Measurements from ENCODE around the gene TNS1.

TNS1 gene

DNA sequence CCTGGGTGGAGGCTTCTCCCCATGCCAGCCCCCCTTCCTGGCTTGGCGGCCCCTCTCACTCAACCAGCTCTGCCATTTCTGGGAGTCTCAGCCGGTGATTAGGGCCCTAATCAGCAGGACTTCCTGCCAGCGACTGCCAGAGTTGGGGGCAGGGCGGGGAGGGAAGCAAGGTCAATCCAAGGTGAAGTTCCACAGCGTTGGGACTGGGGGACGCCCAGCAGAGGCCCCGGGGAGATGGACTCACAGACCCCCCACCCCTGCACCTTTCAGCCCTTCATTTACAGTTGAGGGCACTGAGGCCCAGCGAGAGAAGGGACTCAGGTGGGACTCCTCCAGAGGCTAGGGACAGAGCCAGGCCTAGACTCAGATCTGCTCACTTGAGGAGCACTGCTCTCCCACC is 65.3 kb downstream of the TNS1 start:
- H3K9me3 ChIP-seq (ENCODE audit: control insufficient read depth, low read length), result no peaks in the 10 kb centered on the region
- no peak overlapping the region for H3K4me3 ChIP-seq (ENCODE audit: insufficient read depth, low read depth, low read length, poor library complexity, severe bottlenecking)
- H3K4me1 ChIP-seq (ENCODE audit: control insufficient read depth, insufficient read depth, low read length, poor library complexity, severe bottlenecking), result no peaks in the 10 kb centered on the region
- DNase-seq, result no peak
- H3K27ac ChIP-seq (ENCODE audit: insufficient read depth, low read length, poor library complexity, severe bottlenecking), result no peak overlapping the region
- no peaks in the 10 kb centered on the region for H3K36me3 ChIP-seq (ENCODE audit: control insufficient read depth, insufficient read depth, low read length)
- peaks cover 7% of the 10 kb centered on the region for H3K27me3 ChIP-seq (replicated peaks; ENCODE audit: control insufficient read depth, insufficient read depth, low read length, poor library complexity, severe bottlenecking)

- no peaks in the 10 kb centered on the region for H3K4me1 ChIP-seq (ENCODE audit: control insufficient read depth, insufficient read depth, low read length, poor library complexity, severe bottlenecking)
- no peaks in the 10 kb centered on the region for H3K36me3 ChIP-seq (ENCODE audit: control insufficient read depth, insufficient read depth, low read length)
- H3K27me3 ChIP-seq (replicated peaks; ENCODE audit: control insufficient read depth, insufficient read depth, low read length, poor library complexity, severe bottlenecking), result peaks cover 5% of the 10 kb centered on the region
- H3K4me3 ChIP-seq (ENCODE audit: insufficient read depth, low read depth, low read length, poor library complexity, severe bottlenecking), result no peak overlapping the region
- H3K9me3 ChIP-seq (ENCODE audit: control insufficient read depth, low read length), result no peaks in the 10 kb centered on the region
- H3K27ac ChIP-seq (ENCODE audit: insufficient read depth, low read length, poor library complexity, severe bottlenecking), result no peak overlapping the region
- no peak for DNase-seq
Observed at GRCh38 chr2:217936952-217937351, 65.8 kb downstream of the TNS1 start.

GRCh38 chr2:217935901-217936684 is 66.7 kb downstream of the TNS1 start:
- H3K36me3 ChIP-seq (ENCODE audit: control insufficient read depth, insufficient read depth, low read length), result no peaks in the 10 kb centered on the region
- no peak for DNase-seq
- no peaks in the 10 kb centered on the region for H3K4me1 ChIP-seq (ENCODE audit: control insufficient read depth, insufficient read depth, low read length, poor library complexity, severe bottlenecking)
- no peaks in the 10 kb centered on the region for H3K9me3 ChIP-seq (ENCODE audit: control insufficient read depth, low read length)
- H3K27ac ChIP-seq (ENCODE audit: insufficient read depth, low read length, poor library complexity, severe bottlenecking), result no peak overlapping the region
- no peak overlapping the region for H3K4me3 ChIP-seq (ENCODE audit: insufficient read depth, low read depth, low read length, poor library complexity, severe bottlenecking)
- peaks cover 3% of the 10 kb centered on the region for H3K27me3 ChIP-seq (replicated peaks; ENCODE audit: control insufficient read depth, insufficient read depth, low read length, poor library complexity, severe bottlenecking)

- Histone ChIP-seq H3K4me3 (ENCODE audit: insufficient read depth, low read depth, low read length, poor library complexity, severe bottlenecking) (no peak overlapping the region), H3K4me1 (ENCODE audit: control insufficient read depth, insufficient read depth, low read length, poor library complexity, severe bottlenecking) (no peaks in the 10 kb centered on the region), H3K9me3 (ENCODE audit: control insufficient read depth, low read length) (no peaks in the 10 kb centered on the region), H3K27ac (ENCODE audit: insufficient read depth, low read length, poor library complexity, severe bottlenecking) (no peak overlapping the region), H3K36me3 (ENCODE audit: control insufficient read depth, insufficient read depth, low read length) (no peaks in the 10 kb centered on the region), H3K27me3 (replicated peaks; ENCODE audit: control insufficient read depth, insufficient read depth, low read length, poor library complexity, severe bottlenecking) (peaks cover 3% of the 10 kb centered on the region)
- no peak for DNase-seq
Observed at GRCh38 chr2:217935235-217935879, 67.4 kb downstream of the TNS1 start.

DNA sequence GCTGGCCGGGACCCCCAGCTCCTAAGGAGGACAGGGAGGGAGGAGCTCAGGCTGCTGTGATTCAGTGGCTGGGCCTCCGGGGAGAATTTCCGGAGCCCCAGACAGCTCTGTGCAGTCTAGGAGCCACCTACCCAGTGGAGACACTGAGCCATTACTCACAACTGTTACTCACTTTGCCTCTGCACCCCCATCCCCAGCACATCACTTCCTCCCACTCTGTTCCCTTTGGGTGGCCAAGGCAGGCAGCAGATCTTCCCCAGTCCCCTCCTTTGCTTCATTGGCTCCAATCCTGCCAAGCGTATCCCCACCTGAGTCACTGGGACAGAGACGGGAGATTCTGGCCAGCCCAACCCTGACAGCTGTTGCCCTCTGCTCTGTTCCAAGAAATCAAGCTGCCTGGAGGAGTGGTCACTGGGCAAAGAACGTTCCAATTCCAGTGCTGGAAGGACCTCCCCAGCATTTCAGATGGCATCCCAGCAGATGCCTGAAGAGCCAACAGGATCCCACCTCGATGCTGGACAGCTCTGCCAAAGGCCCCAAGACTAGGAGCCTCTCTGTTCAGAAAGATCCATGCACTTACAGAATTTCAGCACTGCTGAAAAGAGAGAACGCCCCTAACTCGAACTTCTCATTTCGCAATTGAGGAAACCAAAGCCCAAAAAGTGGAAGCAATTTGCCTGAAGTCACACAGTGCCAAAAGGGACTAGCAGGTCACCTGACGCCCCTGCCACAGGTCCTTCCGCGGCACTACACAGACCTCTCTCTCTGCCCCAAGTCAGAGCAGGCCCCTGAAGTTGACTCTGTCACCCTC is 68.3 kb downstream of the TNS1 start:
- H3K4me1 ChIP-seq (ENCODE audit: control insufficient read depth, insufficient read depth, low read length, poor library complexity, severe bottlenecking), result no peaks in the 10 kb centered on the region
- H3K27ac ChIP-seq (ENCODE audit: insufficient read depth, low read length, poor library complexity, severe bottlenecking), result no peak overlapping the region
- H3K36me3 ChIP-seq (ENCODE audit: control insufficient read depth, insufficient read depth, low read length), result no peaks in the 10 kb centered on the region
- no peak for DNase-seq
- no peaks in the 10 kb centered on the region for H3K9me3 ChIP-seq (ENCODE audit: control insufficient read depth, low read length)
- peaks cover 3% of the 10 kb centered on the region for H3K27me3 ChIP-seq (replicated peaks; ENCODE audit: control insufficient read depth, insufficient read depth, low read length, poor library complexity, severe bottlenecking)
- no peak overlapping the region for H3K4me3 ChIP-seq (ENCODE audit: insufficient read depth, low read depth, low read length, poor library complexity, severe bottlenecking)

DNA sequence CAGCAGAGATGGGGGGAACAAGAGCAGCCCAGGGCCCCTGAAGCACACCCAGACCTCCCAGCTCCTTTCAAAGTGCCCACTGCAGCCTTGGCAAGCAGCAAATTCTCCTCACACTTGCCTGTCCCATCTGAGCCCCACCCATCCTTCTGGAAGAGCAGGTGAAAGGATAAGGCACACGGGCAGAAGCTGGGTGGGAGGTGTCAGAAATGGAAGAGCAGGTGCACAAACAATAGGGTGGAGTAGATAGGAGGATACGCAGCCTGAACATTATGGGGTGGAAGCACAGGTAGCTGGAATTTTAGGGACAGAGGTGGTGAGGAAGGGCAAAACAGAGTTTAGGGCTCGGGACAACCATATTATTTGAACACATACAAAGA is 69.2 kb downstream of the TNS1 start:
- no peak for DNase-seq
- no peak overlapping the region for H3K27ac ChIP-seq (ENCODE audit: insufficient read depth, low read length, poor library complexity, severe bottlenecking)
- H3K36me3 ChIP-seq (ENCODE audit: control insufficient read depth, insufficient read depth, low read length), result no peaks in the 10 kb centered on the region
- no peaks in the 10 kb centered on the region for H3K4me1 ChIP-seq (ENCODE audit: control insufficient read depth, insufficient read depth, low read length, poor library complexity, severe bottlenecking)
- peaks cover 3% of the 10 kb centered on the region for H3K27me3 ChIP-seq (replicated peaks; ENCODE audit: control insufficient read depth, insufficient read depth, low read length, poor library complexity, severe bottlenecking)
- H3K9me3 ChIP-seq (ENCODE audit: control insufficient read depth, low read length), result no peaks in the 10 kb centered on the region
- H3K4me3 ChIP-seq (ENCODE audit: insufficient read depth, low read depth, low read length, poor library complexity, severe bottlenecking), result no peak overlapping the region

GRCh38 chr2:217932803-217933616 is 69.8 kb downstream of the TNS1 start:
- Histone ChIP-seq H3K36me3 (ENCODE audit: control insufficient read depth, insufficient read depth, low read length) (no peaks in the 10 kb centered on the region), H3K27me3 (replicated peaks; ENCODE audit: control insufficient read depth, insufficient read depth, low read length, poor library complexity, severe bottlenecking) (peaks cover 3% of the 10 kb centered on the region), H3K4me1 (ENCODE audit: control insufficient read depth, insufficient read depth, low read length, poor library complexity, severe bottlenecking) (no peaks in the 10 kb centered on the region), H3K9me3 (ENCODE audit: control insufficient read depth, low read length) (no peaks in the 10 kb centered on the region), H3K4me3 (ENCODE audit: insufficient read depth, low read depth, low read length, poor library complexity, severe bottlenecking) (no peak overlapping the region), H3K27ac (ENCODE audit: insufficient read depth, low read length, poor library complexity, severe bottlenecking) (no peak overlapping the region)
- DNase-seq, result no peak

GRCh38 chr2:217931846-217932560 is 70.8 kb downstream of the TNS1 start:
- Histone ChIP-seq H3K27ac (ENCODE audit: insufficient read depth, low read length, poor library complexity, severe bottlenecking) (no peak overlapping the region), H3K4me3 (ENCODE audit: insufficient read depth, low read depth, low read length, poor library complexity, severe bottlenecking) (no peak overlapping the region), H3K36me3 (ENCODE audit: control insufficient read depth, insufficient read depth, low read length) (no peaks in the 10 kb centered on the region), H3K4me1 (ENCODE audit: control insufficient read depth, insufficient read depth, low read length, poor library complexity, severe bottlenecking) (no peaks in the 10 kb centered on the region), H3K27me3 (replicated peaks; ENCODE audit: control insufficient read depth, insufficient read depth, low read length, poor library complexity, severe bottlenecking) (peaks cover 3% of the 10 kb centered on the region), H3K9me3 (ENCODE audit: control insufficient read depth, low read length) (no peaks in the 10 kb centered on the region)
- DNase-seq, result no peak

Data from effector memory CD4-positive, alpha-beta T cell (primary cell).